OCI-LY7 (cell line): Measurements from ENCODE around the gene TRIM37. TPM values are rescaled to one million over a fixed set of nuclear protein-coding genes. Genes with fewer than 3 reads are reported as not detected.

ENCODE experiments used
- BruUV-seq: library from RNA; stranded (reverse); fragments of 400-500 nt; replicated peaks from 2 replicates; lab custom pipeline; 2021; lab: Mats Ljungman, UMichigan
- CTCF ChIA-PET: fragments of 300-600 bp; sonication (Branson Sonifier 250); formaldehyde crosslinking; loops from one replicate; lab custom pipeline; 2022; ENCODE audit warnings: antibody characterized with exemption; ENCODE audit not compliant: unreplicated experiment; lab: Charles Lee
- POLR2A ChIA-PET: fragments of 300-600 bp; sonication (Branson Sonifier 250); formaldehyde crosslinking; loops from one replicate; lab custom pipeline; 2022; ENCODE audit warnings: antibody characterized with exemption; lab: Charles Lee
- DNase-seq: peaks from one replicate; pipeline ENCODE4 v3.0.0-alpha.2; 2015; ENCODE audit warnings: low spot score
- H2AFZ ChIP-seq: fragments of 200-600 bp; sonication (generic), shearing (Covaris generic); 2 replicates; pipeline ENCODE4 v1.6.1; 2014; ENCODE audit warnings: mild to moderate bottlenecking, antibody characterized with exemption, low read length, moderate library complexity
- H3K27ac ChIP-seq: fragments of 200-600 bp; sonication (generic); 2 replicates; pipeline ENCODE4 v1.5.1; 2014; ENCODE audit warnings: mixed run types, low read depth, mild to moderate bottlenecking, moderate library complexity, low read length, inconsistent platforms; ENCODE audit not compliant: poor library complexity, severe bottlenecking
- H3K36me3 ChIP-seq: fragments of 200-600 bp; sonication (generic); 2 replicates; pipeline ENCODE4 v1.6.1; 2014; ENCODE audit warnings: mild to moderate bottlenecking, antibody characterized with exemption, low read length, moderate library complexity, mixed read lengths; ENCODE audit not compliant: insufficient read depth
- H3K4me1 ChIP-seq: fragments of 200-600 bp; sonication (generic); 2 replicates; pipeline ENCODE4 v1.5.1; 2014; ENCODE audit warnings: mild to moderate bottlenecking, low read length; ENCODE audit not compliant: insufficient read depth, poor library complexity, severe bottlenecking
- H3K4me2 ChIP-seq: fragments of 200-600 bp; sonication (generic); 2 replicates; pipeline ENCODE4 v1.6.1; 2014; ENCODE audit warnings: mild to moderate bottlenecking, low read length
- H3K4me3 ChIP-seq: fragments of 200-600 bp; sonication (generic); 2 replicates; pipeline ENCODE4 v1.5.1; 2014; ENCODE audit warnings: mild to moderate bottlenecking, low read depth, low read length; ENCODE audit not compliant: poor library complexity, severe bottlenecking
- H3K79me2 ChIP-seq: fragments of 200-600 bp; sonication (generic); 2 replicates; pipeline ENCODE4 v1.6.1; 2016; ENCODE audit warnings: low read depth, mild to moderate bottlenecking, low read length, moderate library complexity, mixed read lengths; ENCODE audit not compliant: insufficient read depth
- H3K9me2 ChIP-seq: fragments of 200-600 bp; sonication (generic); 2 replicates; pipeline ENCODE4 v1.6.1; 2016; ENCODE audit warnings: mild to moderate bottlenecking, low read length, mixed read lengths; ENCODE audit not compliant: insufficient read depth
- H3K9me3 ChIP-seq: fragments of 200-600 bp; sonication (generic); 2 replicates; pipeline ENCODE4 v1.6.1; 2014; ENCODE audit warnings: mild to moderate bottlenecking, mixed run types, low read length, mixed read lengths
- H4K20me1 ChIP-seq: fragments of 200-600 bp; sonication (generic); 2 replicates; pipeline ENCODE4 v1.6.1; 2014; ENCODE audit warnings: mild to moderate bottlenecking, antibody characterized with exemption, low read length, moderate library complexity, mixed read lengths; ENCODE audit not compliant: insufficient read depth
- EZH2phosphoT487 ChIP-seq: fragments of 200-600 bp; sonication (generic); IDR thresholded peaks from 2 replicates; pipeline ENCODE4 v1.6.1; 2018; ENCODE audit warnings: low read depth, borderline replicate concordance, mild to moderate bottlenecking, mixed run types, antibody characterized with exemption, low read length, moderate library complexity, mixed read lengths
- intact Hi-C: fragments of 100-400 bp; cut with micrococcal nuclease; formaldehyde crosslinking; loops from one replicate; pipeline ENCODE4 v1.10.0; 2022; ENCODE audit not compliant: unreplicated experiment
- total RNA-seq, 2 experiments: library from RNA; depleted of rRNA in 1 of 2; stranded (reverse); fragments of >200 nt in 1 of 2; shearing (Covaris generic) in 1 of 2; gene quantifications; 2 replicates each; pipeline ENCODE4 v1.2.3, GENCODE V29; 2014 to 2022
- TF ChIP-seq, protein P1 (sequence below): fragments of 200-600 bp; sonication (generic); conservative IDR thresholded peaks from 2 replicates; pipeline ENCODE4 v1.5.1; 2014; ENCODE audit warnings: mild to moderate bottlenecking, antibody characterized with exemption, low read length, moderate library complexity, mixed read lengths

TRIM37 gene
- total RNA-seq, 2 experiments from 2014 or later, result 27.9 to 35.4 TPM

DNA sequence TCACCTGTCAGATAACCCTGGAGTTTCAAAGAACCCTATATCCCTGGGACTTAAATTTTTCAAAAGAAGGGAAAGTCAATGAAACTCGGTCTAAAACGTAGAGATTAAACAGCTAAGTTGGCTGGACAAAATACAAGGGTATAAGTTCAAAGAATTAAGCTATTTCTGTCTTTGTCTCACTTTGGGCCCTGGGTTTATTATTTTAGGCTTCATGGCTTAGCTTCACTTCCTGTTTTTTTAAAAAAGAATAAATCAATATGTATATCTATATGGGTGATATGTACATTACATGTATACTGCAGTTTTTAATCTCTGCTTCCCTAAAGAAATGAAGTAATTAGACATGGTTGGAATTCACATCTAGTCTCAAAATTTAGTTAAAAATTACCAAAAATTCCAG lies 132.3 kb downstream of the TRIM37 start:
- peaks cover 10% of the 10 kb centered on the region for H3K4me1 ChIP-seq
- ChIA-PET POLR2A (interaction anchor here (0.6 to 1.0 kb wide), 2 partner anchors 21 to 173 kb away, joined by 3 read pairs; no protein-coding TSS in a partner anchor), CTCF (no interaction called here)
- no peak overlapping the region for H3K4me3 ChIP-seq
- no peaks in the 10 kb centered on the region for H3K9me3 ChIP-seq
- no peaks in the 10 kb centered on the region for H3K9me2 ChIP-seq
- intact Hi-C loops, result no loop called here
- no peak for DNase-seq
- no peaks in the 10 kb centered on the region for H3K36me3 ChIP-seq
- TF ChIP-seq EZH2phosphoT487, result no peak
- TF ChIP-seq, protein P1, sequence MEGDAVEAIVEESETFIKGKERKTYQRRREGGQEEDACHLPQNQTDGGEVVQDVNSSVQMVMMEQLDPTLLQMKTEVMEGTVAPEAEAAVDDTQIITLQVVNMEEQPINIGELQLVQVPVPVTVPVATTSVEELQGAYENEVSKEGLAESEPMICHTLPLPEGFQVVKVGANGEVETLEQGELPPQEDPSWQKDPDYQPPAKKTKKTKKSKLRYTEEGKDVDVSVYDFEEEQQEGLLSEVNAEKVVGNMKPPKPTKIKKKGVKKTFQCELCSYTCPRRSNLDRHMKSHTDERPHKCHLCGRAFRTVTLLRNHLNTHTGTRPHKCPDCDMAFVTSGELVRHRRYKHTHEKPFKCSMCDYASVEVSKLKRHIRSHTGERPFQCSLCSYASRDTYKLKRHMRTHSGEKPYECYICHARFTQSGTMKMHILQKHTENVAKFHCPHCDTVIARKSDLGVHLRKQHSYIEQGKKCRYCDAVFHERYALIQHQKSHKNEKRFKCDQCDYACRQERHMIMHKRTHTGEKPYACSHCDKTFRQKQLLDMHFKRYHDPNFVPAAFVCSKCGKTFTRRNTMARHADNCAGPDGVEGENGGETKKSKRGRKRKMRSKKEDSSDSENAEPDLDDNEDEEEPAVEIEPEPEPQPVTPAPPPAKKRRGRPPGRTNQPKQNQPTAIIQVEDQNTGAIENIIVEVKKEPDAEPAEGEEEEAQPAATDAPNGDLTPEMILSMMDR, result no peak
- no peaks in the 10 kb centered on the region for H4K20me1 ChIP-seq
- no peak overlapping the region; the same call in 1 of the 2 replicates for H2AFZ ChIP-seq
- peak overlapping the region; percentile 37 for H3K4me2 ChIP-seq
- no peak overlapping the region for H3K27ac ChIP-seq
- no peaks in the 10 kb centered on the region for H3K79me2 ChIP-seq
- BruUV-seq, result no TSS peak

DNA sequence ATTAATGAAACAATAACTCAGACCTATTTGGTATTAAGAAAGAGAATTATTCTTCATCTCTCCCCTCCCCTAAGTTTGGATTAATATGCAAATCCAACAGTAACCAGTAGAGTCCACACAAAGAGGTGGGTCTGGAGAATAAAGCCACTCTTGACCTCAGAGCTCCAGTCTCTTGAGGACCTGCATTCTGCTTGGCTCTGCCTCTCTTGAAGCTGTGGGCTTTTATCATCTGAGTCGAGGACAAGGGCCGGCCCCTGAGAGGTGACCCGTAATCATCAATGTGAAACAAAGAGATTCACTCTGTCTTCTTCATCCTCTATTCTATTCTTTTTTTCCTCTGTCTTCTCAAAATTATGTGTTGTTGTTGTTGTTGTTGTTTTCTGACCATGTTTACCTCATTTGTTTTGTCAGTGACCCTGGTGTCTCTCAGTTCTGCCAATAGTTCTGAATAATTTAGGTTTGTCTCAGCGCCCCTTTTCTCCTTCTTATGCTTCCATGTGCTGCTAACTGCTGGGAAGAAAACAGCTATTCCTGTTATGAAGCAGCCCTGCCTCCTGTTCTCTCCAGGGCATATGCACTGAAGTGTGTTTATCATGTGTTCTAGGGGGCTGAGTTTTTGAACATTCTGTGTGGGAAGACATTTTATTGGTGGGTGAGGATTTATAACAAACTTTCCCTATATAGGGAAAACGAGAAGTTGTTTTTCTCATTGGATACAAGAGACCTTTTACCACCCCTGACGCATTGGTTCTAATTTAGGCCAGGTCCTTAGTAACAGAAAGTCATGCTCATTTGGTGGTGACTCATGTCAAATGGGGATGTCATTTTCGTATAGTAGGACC lies 135.8 kb downstream of the TRIM37 start:
- no peak overlapping the region for H3K4me3 ChIP-seq
- no peaks in the 10 kb centered on the region for H4K20me1 ChIP-seq
- CTCF ChIA-PET, result no interaction called here
- BruUV-seq, result no TSS peak
- H3K4me1 ChIP-seq, result peaks cover 10% of the 10 kb centered on the region
- POLR2A ChIA-PET, result interaction anchor here (0.5 to 1.0 kb wide), 3 partner anchors 7 to 353 kb away, joined by 3 to 4 read pairs (median 4); no protein-coding TSS in a partner anchor
- DNase-seq, result no peak
- H2AFZ ChIP-seq, result no peak overlapping the region
- H3K9me2 ChIP-seq, result no peaks in the 10 kb centered on the region
- H3K27ac ChIP-seq, result no peak overlapping the region
- no peaks in the 10 kb centered on the region for H3K9me3 ChIP-seq
- no peak overlapping the region for H3K4me2 ChIP-seq
- no peaks in the 10 kb centered on the region for H3K36me3 ChIP-seq
- TF ChIP-seq, protein P1, result no peak
- TF ChIP-seq EZH2phosphoT487, result no peak
- intact Hi-C loops, result no loop called here
- H3K79me2 ChIP-seq, result no peaks in the 10 kb centered on the region

DNA sequence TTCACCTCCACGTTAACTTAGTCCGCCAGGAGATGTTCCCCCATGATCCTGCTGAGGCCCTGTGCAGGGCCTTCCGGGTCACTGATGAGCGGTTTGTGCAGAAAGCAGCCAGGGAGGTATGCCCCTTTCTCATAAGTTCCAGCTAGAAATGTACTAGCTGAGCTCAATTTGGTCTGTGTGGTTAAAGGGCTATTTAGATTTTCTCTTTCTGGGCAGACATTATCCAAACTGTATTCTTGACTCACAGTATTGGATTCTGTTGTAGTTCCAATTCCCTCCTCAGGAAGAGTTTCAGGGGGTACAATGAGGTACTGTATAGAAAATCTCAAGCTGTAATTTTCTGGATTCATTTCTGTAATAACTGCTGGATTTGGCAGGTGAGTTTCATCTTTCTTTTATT lies 137.1 kb downstream of the TRIM37 start:
- BruUV-seq, result no TSS peak
- CTCF ChIA-PET, result no interaction called here

More for the DNA sequence above, 137.1 kb downstream of the TRIM37 start:
- no peak overlapping the region for H3K27ac ChIP-seq
- H3K79me2 ChIP-seq, result no peaks in the 10 kb centered on the region
- no peaks in the 10 kb centered on the region for H4K20me1 ChIP-seq
- DNase-seq, result no peak
- H3K36me3 ChIP-seq, result no peaks in the 10 kb centered on the region
- TF ChIP-seq, protein P1, result no peak
- no peak for TF ChIP-seq EZH2phosphoT487
- H3K4me3 ChIP-seq, result no peak overlapping the region
- no peaks in the 10 kb centered on the region for H3K9me3 ChIP-seq
- intact Hi-C loops, result no loop called here
- POLR2A ChIA-PET, result interaction anchor here (0.6 to 0.7 kb wide), 2 partner anchors 60 to 995 kb away, joined by 3 to 5 read pairs; partner anchors contain the start of gene RNFT1
- H2AFZ ChIP-seq, result no peak overlapping the region
- H3K4me2 ChIP-seq, result no peak overlapping the region
- H3K4me1 ChIP-seq, result peaks cover 9% of the 10 kb centered on the region
- H3K9me2 ChIP-seq, result no peaks in the 10 kb centered on the region
